ENCODE measurements around the gene ENO1.
"Not testable (repeated sequence)": the region's sequence is repeated elsewhere in the genome, so short reads cannot be mapped to it uniquely, and the experiment has no call there.

- TF ChIP-seq, protein P1, sequence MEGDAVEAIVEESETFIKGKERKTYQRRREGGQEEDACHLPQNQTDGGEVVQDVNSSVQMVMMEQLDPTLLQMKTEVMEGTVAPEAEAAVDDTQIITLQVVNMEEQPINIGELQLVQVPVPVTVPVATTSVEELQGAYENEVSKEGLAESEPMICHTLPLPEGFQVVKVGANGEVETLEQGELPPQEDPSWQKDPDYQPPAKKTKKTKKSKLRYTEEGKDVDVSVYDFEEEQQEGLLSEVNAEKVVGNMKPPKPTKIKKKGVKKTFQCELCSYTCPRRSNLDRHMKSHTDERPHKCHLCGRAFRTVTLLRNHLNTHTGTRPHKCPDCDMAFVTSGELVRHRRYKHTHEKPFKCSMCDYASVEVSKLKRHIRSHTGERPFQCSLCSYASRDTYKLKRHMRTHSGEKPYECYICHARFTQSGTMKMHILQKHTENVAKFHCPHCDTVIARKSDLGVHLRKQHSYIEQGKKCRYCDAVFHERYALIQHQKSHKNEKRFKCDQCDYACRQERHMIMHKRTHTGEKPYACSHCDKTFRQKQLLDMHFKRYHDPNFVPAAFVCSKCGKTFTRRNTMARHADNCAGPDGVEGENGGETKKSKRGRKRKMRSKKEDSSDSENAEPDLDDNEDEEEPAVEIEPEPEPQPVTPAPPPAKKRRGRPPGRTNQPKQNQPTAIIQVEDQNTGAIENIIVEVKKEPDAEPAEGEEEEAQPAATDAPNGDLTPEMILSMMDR (IDR thresholded peaks at IDR 0.05), result not testable (repeated sequence)
- not testable (repeated sequence) for TF ChIP-seq POLR2A (IDR thresholded peaks at IDR 0.05)
These were observed 47.8 kb downstream of the ENO1 start for GRCh38 chr1:8830732-8831131.
